Small intestine (tissue), 7 donors: Measurements from ENCODE around the gene SPTBN2. TPM values are rescaled to one million over a fixed set of nuclear protein-coding genes. Genes with fewer than 3 reads are reported as not detected.

Experiments used
- DNase-seq, 2 donors: peaks; one replicate each; pipeline versions ENCODE4 v3.0.0 to v3.0.0-alpha.2; 2013
- FAIRE-seq: peaks from 2 replicates; lab custom pipeline; 2012; peaks lifted over from hg19 to GRCh38; lab: Jason Lieb, UNC
- H3K27ac ChIP-seq, 3 donors: one replicate each; pipeline ENCODE4 v1.5.1; 2013; ENCODE audit warnings: low read length in 2 of 3, mild to moderate bottlenecking in 2 of 3, control low read depth in 1 of 3, inconsistent platforms in 1 of 3, low read depth in 1 of 3, moderate library complexity in 1 of 3
- H3K27me3 ChIP-seq, 3 donors: one replicate each; pipeline ENCODE4 v1.6.1; 2013; ENCODE audit warnings: low read length in 3 of 3, inconsistent platforms in 1 of 3; ENCODE audit not compliant: control insufficient read depth in 3 of 3, insufficient read depth in 3 of 3
- H3K36me3 ChIP-seq, 3 donors: one replicate each; pipeline ENCODE4 v1.6.1; 2013; ENCODE audit warnings: low read length in 3 of 3, inconsistent platforms in 1 of 3, low read depth in 1 of 3, mild to moderate bottlenecking in 1 of 3, moderate library complexity in 1 of 3; ENCODE audit not compliant: control insufficient read depth in 3 of 3, insufficient read depth in 2 of 3
- H3K4me1 ChIP-seq, 3 donors: one replicate each; pipeline ENCODE4 v1.6.1; 2013; ENCODE audit warnings: low read length in 2 of 3, inconsistent platforms in 1 of 3, low read depth in 1 of 3, mild to moderate bottlenecking in 1 of 3, moderate library complexity in 1 of 3; ENCODE audit not compliant: control insufficient read depth in 3 of 3, insufficient read depth in 2 of 3
- H3K4me3 ChIP-seq, 3 donors: one replicate each; pipeline ENCODE4 v1.5.1; 2013; ENCODE audit warnings: low read length in 3 of 3, control low read depth in 1 of 3, inconsistent platforms in 1 of 3, low read depth in 1 of 3, mild to moderate bottlenecking in 1 of 3, moderate library complexity in 1 of 3
- H3K9me3 ChIP-seq, 2 donors: one replicate each; pipeline ENCODE4 v1.6.1; 2013; ENCODE audit warnings: low read depth in 1 of 2, low read length in 1 of 2; ENCODE audit not compliant: control insufficient read depth in 2 of 2, insufficient read depth in 1 of 2
- WGBS, 3 donors: extraction: QIAGEN DNeasy Blood & Tissue Kit; methylation state at CpG; one replicate each; pipeline ENCODE4 v1.1.7; 2013; 5-methylcytosine and 5-hydroxymethylcytosine counted together
- polyA plus RNA-seq, 4 donors: library from polyadenylated mRNA; stranded (reverse) in 3 of 4; unstranded in 1 of 4; fragments of 200-250 nt in 3 of 4; fragments of 120-200 nt in 1 of 4; gene quantifications; one replicate each; pipeline versions ENCODE4 v1.2.1 to v1.2.3, GENCODE V29; 2013
- donor health status: healthy with polysubstance abuse.
- donor health status: control.
- donor health status: control.
- donor health status: Bipolar disorder and iron deficiency.
- donor health status: healthy.

The SPTBN2 gene
- polyA plus RNA-seq, 4 donors: 0.27 to 5.0 (median 2.8) TPM

GRCh38 chr11:66676931-66677598 is 52.0 kb downstream of the SPTBN2 start:
- FAIRE-seq (no peak), DNase-seq (peak in 1 of 2 donors; percentile 19)
- Histone ChIP-seq H3K27ac (peak overlapping the region; percentile 92 to 95 (median 93)), H3K36me3 (peaks cover 0 to 7% (median 0%) of the 10 kb centered on the region in 3 donors), H3K9me3 (peaks cover 0 to 3% of the 10 kb centered on the region in 2 donors), H3K4me3 (peak overlapping the region; percentile 49 to 79 (median 74)), H3K4me1 (peaks cover 9 to 25% (median 12%) of the 10 kb centered on the region in 3 donors), H3K27me3 (no peaks in the 10 kb centered on the region)
- WGBS, 3 donors: 6 to 10% (median 8%) methylated on average over 23 to 26 of the region's 27 CpGs

GRCh38 chr11:66676282-66676919 is 52.6 kb downstream of the SPTBN2 start:
- Histone ChIP-seq H3K4me1 (peaks cover 9 to 25% (median 12%) of the 10 kb centered on the region in 3 donors), H3K27me3 (no peaks in the 10 kb centered on the region), H3K36me3 (peaks cover 0 to 7% (median 0%) of the 10 kb centered on the region in 3 donors), H3K27ac (no peak overlapping the region), H3K4me3 (peak overlapping the region in 1 of 3 donors; percentile 79), H3K9me3 (peaks cover 0 to 3% of the 10 kb centered on the region in 2 donors)
- no peak for FAIRE-seq
- no peak for DNase-seq
- WGBS, 3 donors: 58 to 77% (median 73%) methylated on average over 16 of the region's 16 CpGs

GRCh38 chr11:66674964-66675602 is 53.9 kb downstream of the SPTBN2 start:
- peaks cover 0 to 9% (median 0%) of the 10 kb centered on the region in 3 donors for H3K36me3 ChIP-seq
- FAIRE-seq (no peak), DNase-seq (peak in 1 of 2 donors; percentile 39)
- H3K9me3 ChIP-seq: no peaks in the 10 kb centered on the region
- no peak overlapping the region for H3K27ac ChIP-seq
- H3K27me3 ChIP-seq: no peaks in the 10 kb centered on the region
- peaks cover 9 to 25% (median 12%) of the 10 kb centered on the region in 3 donors for H3K4me1 ChIP-seq
- H3K4me3 ChIP-seq: no peak overlapping the region
- 61 to 79% (median 65%) methylated on average over 2 of the region's 2 CpGs for WGBS, 3 donors

- no peak for FAIRE-seq
- Histone ChIP-seq H3K9me3 (no peaks in the 10 kb centered on the region), H3K4me3 (no peak overlapping the region), H3K27ac (no peak overlapping the region), H3K4me1 (peaks cover 4 to 11% (median 5%) of the 10 kb centered on the region in 3 donors), H3K27me3 (no peaks in the 10 kb centered on the region), H3K36me3 (peaks cover 0 to 23% (median 5%) of the 10 kb centered on the region in 3 donors)
- 84 to 89% (median 85%) methylated on average over 5 of the region's 5 CpGs for WGBS, 3 donors
- no peak for DNase-seq
Observed at GRCh38 chr11:66670816-66671215, 58.2 kb downstream of the SPTBN2 start.

GRCh38 chr11:66665369-66665768 is 63.6 kb downstream of the SPTBN2 start:
- H3K4me3 ChIP-seq: no peak overlapping the region
- H3K4me1 ChIP-seq: no peaks in the 10 kb centered on the region
- H3K27ac ChIP-seq: no peak overlapping the region
- DNase-seq (no peak), FAIRE-seq (no peak)
- WGBS, 3 donors: 92 to 95% (median 94%) methylated on average over 11 of the region's 11 CpGs
- peaks cover 8 to 42% (median 9%) of the 10 kb centered on the region in 3 donors for H3K36me3 ChIP-seq
- no peaks in the 10 kb centered on the region for H3K27me3 ChIP-seq
- no peaks in the 10 kb centered on the region for H3K9me3 ChIP-seq

- Histone ChIP-seq H3K27me3 (no peaks in the 10 kb centered on the region), H3K4me3 (no peak overlapping the region), H3K27ac (no peak overlapping the region), H3K9me3 (no peaks in the 10 kb centered on the region), H3K36me3 (peaks cover 10 to 45% (median 12%) of the 10 kb centered on the region in 3 donors), H3K4me1 (no peaks in the 10 kb centered on the region)
- WGBS, 3 donors: 89 to 100% (median 100%) methylated on average over 1 of the region's 1 CpG
- FAIRE-seq (no peak), DNase-seq (no peak)
Observed at GRCh38 chr11:66663741-66664296, 65.2 kb downstream of the SPTBN2 start.

GRCh38 chr11:66659763-66660162 is 69.3 kb downstream of the SPTBN2 start:
- no peak for DNase-seq
- Histone ChIP-seq H3K36me3 (peaks cover 10 to 66% (median 11%) of the 10 kb centered on the region in 3 donors), H3K9me3 (no peaks in the 10 kb centered on the region), H3K27ac (no peak overlapping the region), H3K4me3 (no peak overlapping the region), H3K27me3 (no peaks in the 10 kb centered on the region), H3K4me1 (no peaks in the 10 kb centered on the region)
- FAIRE-seq: no peak
- 62 to 80% (median 72%) methylated on average over 2 of the region's 2 CpGs for WGBS, 3 donors

GRCh38 chr11:66653123-66653522 is 75.9 kb downstream of the SPTBN2 start:
- H3K4me3 ChIP-seq: no peak overlapping the region
- H3K27ac ChIP-seq: no peak overlapping the region
- no peaks in the 10 kb centered on the region for H3K4me1 ChIP-seq
- no peaks in the 10 kb centered on the region for H3K27me3 ChIP-seq
- DNase-seq (no peak), FAIRE-seq (no peak)
- peaks cover 3 to 79% (median 5%) of the 10 kb centered on the region in 3 donors for H3K36me3 ChIP-seq
- 89 to 95% (median 91%) methylated on average over 6 of the region's 6 CpGs for WGBS, 3 donors
- no peaks in the 10 kb centered on the region for H3K9me3 ChIP-seq
